OCI-LY3 (cell line): ENCODE measurements around the gene PGAP6.

ENCODE experiments used
- H2AFZ ChIP-seq: fragments of 200-600, 300-600 bp; shearing (Covaris generic); 2 replicates; pipeline ENCODE4 v1.6.0; 2014; ENCODE audit warnings: antibody characterized with exemption, low read depth, low read length
- H3K27ac ChIP-seq: fragments of 200-600, 300-600 bp; sonication (generic); 2 replicates; pipeline ENCODE4 v1.5.1; 2014; ENCODE audit warnings: mild to moderate bottlenecking, low read length, moderate library complexity, mixed read lengths
- H3K27me3 ChIP-seq: fragments of 200-600, 300-600 bp; sonication (generic); 2 replicates; pipeline ENCODE4 v1.6.1; 2014; ENCODE audit warnings: low read depth, low read length, mixed read lengths
- H3K36me3 ChIP-seq: fragments of 200-600, 300-600 bp; sonication (generic); replicated peaks from 2 replicates; pipeline ENCODE3; 2014; ENCODE audit warnings: low read depth, low read length, mixed read lengths
- H3K4me1 ChIP-seq: fragments of 300-600, 200-600 bp; sonication (generic); 2 replicates; pipeline ENCODE4 v1.6.1; 2014; ENCODE audit warnings: low read length, mixed read lengths
- H3K4me2 ChIP-seq: fragments of 200-600, 300-600 bp; sonication (generic); 2 replicates; pipeline ENCODE4 v1.6.1; 2014; ENCODE audit warnings: low read length, mixed read lengths
- H3K4me3 ChIP-seq: fragments of 300-600, 200-600 bp; sonication (generic); 2 replicates; pipeline ENCODE4 v1.5.1; 2014; ENCODE audit warnings: antibody characterized with exemption, mild to moderate bottlenecking, low read length, moderate library complexity
- H3K79me2 ChIP-seq: fragments of 300-600, 200-600 bp; shearing (Covaris generic); 2 replicates; pipeline ENCODE4 v1.6.1; 2014; ENCODE audit warnings: mild to moderate bottlenecking, low read length, mixed read lengths
- H3K9ac ChIP-seq: fragments of 300-600, 200-600 bp; shearing (Covaris generic); 2 replicates; pipeline ENCODE4 v1.6.0; 2014; ENCODE audit warnings: mild to moderate bottlenecking, low read length, moderate library complexity
- H3K9me3 ChIP-seq: fragments of 200-600, 300-600 bp; shearing (Covaris generic); 2 replicates; pipeline ENCODE4 v1.6.1; 2014; ENCODE audit warnings: low read length, mixed read lengths; ENCODE audit not compliant: insufficient read depth
- H4K20me1 ChIP-seq: fragments of 200-600, 300-600 bp; sonication (generic); 2 replicates; pipeline ENCODE4 v1.6.1; 2016; ENCODE audit warnings: low read length, mixed read lengths; ENCODE audit not compliant: insufficient read depth
- EZH2phosphoT487 ChIP-seq: fragments of 200-600 bp; shearing (Covaris generic); IDR thresholded peaks from 2 replicates; pipeline ENCODE4 v1.6.1; 2018; ENCODE audit warnings: antibody characterized with exemption, mixed run types, low read depth
- TF ChIP-seq, protein P1 (sequence below): fragments of 200-600, 300-600 bp; sonication (generic); IDR thresholded peaks from 2 replicates; pipeline ENCODE4 v1.5.1; 2014; ENCODE audit warnings: antibody characterized with exemption, low read length, low read depth

PGAP6 gene

DNA sequence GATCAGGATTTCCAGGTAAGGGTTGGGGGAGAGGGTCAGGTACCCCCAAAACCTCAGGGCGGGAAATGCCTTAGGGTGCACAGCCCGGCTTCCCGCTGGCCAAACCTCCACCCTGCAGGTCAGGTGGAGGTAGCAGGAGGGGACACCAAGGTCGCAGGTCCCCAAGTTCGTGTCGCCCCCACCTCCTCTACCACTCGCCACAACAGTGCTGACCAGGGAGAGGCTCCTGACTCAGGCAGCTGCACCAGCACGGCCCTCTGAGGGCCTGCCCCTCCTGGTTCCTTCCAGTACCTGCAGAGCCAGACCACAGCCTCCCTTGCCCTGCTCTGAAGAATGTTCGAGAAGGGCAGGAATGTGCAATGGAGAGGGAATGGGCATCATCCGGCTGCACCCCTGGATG is 15.3 kb downstream of the PGAP6 start:
- no peaks in the 10 kb centered on the region; the same call in 1 of the 2 replicates for H4K20me1 ChIP-seq
- TF ChIP-seq, protein P1, sequence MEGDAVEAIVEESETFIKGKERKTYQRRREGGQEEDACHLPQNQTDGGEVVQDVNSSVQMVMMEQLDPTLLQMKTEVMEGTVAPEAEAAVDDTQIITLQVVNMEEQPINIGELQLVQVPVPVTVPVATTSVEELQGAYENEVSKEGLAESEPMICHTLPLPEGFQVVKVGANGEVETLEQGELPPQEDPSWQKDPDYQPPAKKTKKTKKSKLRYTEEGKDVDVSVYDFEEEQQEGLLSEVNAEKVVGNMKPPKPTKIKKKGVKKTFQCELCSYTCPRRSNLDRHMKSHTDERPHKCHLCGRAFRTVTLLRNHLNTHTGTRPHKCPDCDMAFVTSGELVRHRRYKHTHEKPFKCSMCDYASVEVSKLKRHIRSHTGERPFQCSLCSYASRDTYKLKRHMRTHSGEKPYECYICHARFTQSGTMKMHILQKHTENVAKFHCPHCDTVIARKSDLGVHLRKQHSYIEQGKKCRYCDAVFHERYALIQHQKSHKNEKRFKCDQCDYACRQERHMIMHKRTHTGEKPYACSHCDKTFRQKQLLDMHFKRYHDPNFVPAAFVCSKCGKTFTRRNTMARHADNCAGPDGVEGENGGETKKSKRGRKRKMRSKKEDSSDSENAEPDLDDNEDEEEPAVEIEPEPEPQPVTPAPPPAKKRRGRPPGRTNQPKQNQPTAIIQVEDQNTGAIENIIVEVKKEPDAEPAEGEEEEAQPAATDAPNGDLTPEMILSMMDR = no peak
- no peak for TF ChIP-seq EZH2phosphoT487
- no peak overlapping the region for H3K27ac ChIP-seq
- no peaks in the 10 kb centered on the region for H3K9me3 ChIP-seq
- no peaks in the 10 kb centered on the region for H3K27me3 ChIP-seq
- H3K4me3 ChIP-seq = no peak overlapping the region
- no peak overlapping the region for H2AFZ ChIP-seq
- no peak overlapping the region for H3K4me2 ChIP-seq
- H3K36me3 ChIP-seq = peaks cover 17% of the 10 kb centered on the region
- H3K4me1 ChIP-seq = peaks cover 13% of the 10 kb centered on the region
- H3K79me2 ChIP-seq = peaks cover 6% of the 10 kb centered on the region; the same call in 1 of the 2 replicates
- H3K9ac ChIP-seq = no peak overlapping the region

DNA sequence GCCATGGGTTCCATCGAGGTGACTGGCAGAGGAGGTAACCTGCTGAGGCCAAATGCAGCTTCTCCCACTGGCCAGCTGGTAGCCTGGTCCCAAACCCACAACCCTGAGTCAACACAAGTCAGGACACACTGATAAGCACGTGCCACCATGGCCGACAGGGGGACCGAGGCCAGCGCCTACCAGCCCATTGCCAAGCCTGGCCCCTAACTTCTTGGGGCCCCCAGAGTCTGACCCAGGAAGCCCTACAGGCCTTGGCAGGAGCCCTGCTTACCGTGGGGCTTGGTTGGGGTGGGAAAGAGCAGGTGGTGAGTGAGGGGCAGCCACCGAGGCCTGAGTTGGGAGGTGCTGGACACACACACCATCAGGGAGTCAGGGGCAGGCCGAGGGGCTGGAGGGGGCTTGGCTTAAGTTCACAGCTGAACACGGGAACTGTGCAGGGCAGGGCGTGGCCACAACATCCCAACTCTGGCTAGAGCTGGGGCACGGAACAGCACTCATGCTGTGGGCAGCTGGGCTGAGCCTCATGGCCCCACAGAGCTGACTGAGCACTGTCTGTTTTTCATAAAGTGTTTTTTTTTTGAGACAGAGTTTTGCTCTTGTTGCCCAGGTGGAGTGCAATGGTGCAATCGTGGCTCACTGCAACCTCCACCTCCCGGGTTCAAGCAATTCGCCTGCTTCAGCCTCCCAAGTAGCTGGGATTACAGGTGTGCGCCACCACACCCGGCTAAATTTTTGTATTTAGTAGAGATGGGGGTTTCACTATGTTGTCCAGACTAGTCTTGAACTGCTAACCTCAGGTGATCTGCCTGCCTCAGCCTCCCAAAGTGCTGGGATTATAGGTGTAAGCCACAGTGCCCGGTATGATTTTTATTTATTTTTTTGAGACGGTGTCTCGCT is 16.9 kb downstream of the PGAP6 start:
- Histone ChIP-seq H3K27ac (no peak overlapping the region), H4K20me1 (no peaks in the 10 kb centered on the region; the same call in 1 of the 2 replicates), H3K79me2 (peaks cover 5% of the 10 kb centered on the region; the same call in 1 of the 2 replicates)

DNA sequence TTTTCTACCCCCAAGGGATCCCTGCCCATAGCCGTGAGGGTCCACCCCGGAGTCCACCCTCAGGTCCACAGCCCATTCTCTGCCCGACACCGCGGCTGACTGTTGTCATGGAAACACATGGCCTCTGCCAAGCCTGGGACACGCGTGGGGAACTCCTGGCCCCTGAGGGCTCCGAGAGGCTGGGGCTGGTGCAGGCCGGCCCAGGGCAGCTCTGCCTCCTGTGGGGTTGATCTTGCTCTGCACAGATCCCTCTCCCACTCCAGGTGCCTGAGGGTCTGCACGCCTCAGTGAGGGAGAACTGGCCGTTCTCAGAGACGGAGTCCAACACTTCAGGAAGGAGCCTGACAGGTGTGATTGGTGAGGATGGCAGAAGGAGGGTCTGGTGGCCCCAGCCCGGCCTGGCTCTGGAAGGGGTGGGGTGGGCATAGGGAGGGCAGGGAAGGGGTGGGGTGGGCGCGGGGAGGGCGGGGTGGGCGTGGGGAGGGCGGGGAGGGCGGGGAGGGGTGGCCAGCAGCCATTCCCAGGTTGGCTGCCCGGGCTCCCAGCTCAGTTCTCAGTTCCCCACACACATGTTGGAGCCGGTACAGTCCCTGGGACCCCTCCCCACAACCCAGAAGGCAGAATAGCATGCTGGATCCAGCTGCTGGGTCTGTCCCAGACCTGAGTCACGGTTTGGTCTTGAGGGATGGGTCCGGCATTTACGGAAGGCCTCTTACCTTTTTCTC is 17.9 kb downstream of the PGAP6 start:
- Histone ChIP-seq H3K27me3 (no peaks in the 10 kb centered on the region), H4K20me1 (no peaks in the 10 kb centered on the region), H3K9ac (no peak overlapping the region), H3K79me2 (no peaks in the 10 kb centered on the region), H3K27ac (no peak overlapping the region), H3K36me3 (peaks cover 17% of the 10 kb centered on the region), H3K9me3 (no peaks in the 10 kb centered on the region), H3K4me2 (0 out of 2 replicates have a peak overlapping the region, but pooled peaks have one; percentile 5), H2AFZ (no peak overlapping the region), H3K4me3 (no peak overlapping the region), H3K4me1 (no peaks in the 10 kb centered on the region; the same call in 1 of the 2 replicates)
- TF ChIP-seq, protein P1 = no peak
- no peak for TF ChIP-seq EZH2phosphoT487

More for the DNA sequence above, 16.9 kb downstream of the PGAP6 start:
- Histone ChIP-seq H3K9me3 (no peaks in the 10 kb centered on the region), H3K4me1 (peaks cover 5% of the 10 kb centered on the region), H3K9ac (no peak overlapping the region), H3K36me3 (peaks cover 17% of the 10 kb centered on the region), H3K4me2 (no peak overlapping the region), H3K27me3 (no peaks in the 10 kb centered on the region), H2AFZ (no peak overlapping the region), H3K4me3 (no peak overlapping the region)
- TF ChIP-seq EZH2phosphoT487 = no peak
- TF ChIP-seq, protein P1 = no peak
